OCI-LY3 (cell line): ENCODE measurements around the gene CXorf49.

Experiments
- H2AFZ ChIP-seq: fragments of 200-600, 300-600 bp; shearing (Covaris generic); 2 replicates; pipeline ENCODE4 v1.6.0; 2014; ENCODE audit warnings: antibody characterized with exemption, low read depth, low read length
- H3K27ac ChIP-seq: fragments of 200-600, 300-600 bp; sonication (generic); 2 replicates; pipeline ENCODE4 v1.5.1; 2014; ENCODE audit warnings: mild to moderate bottlenecking, low read length, moderate library complexity, mixed read lengths
- H3K27me3 ChIP-seq: fragments of 200-600, 300-600 bp; sonication (generic); 2 replicates; pipeline ENCODE4 v1.6.1; 2014; ENCODE audit warnings: low read depth, low read length, mixed read lengths
- H3K36me3 ChIP-seq: fragments of 200-600, 300-600 bp; sonication (generic); replicated peaks from 2 replicates; pipeline ENCODE3; 2014; ENCODE audit warnings: low read depth, low read length, mixed read lengths
- H3K4me1 ChIP-seq: fragments of 300-600, 200-600 bp; sonication (generic); 2 replicates; pipeline ENCODE4 v1.6.1; 2014; ENCODE audit warnings: low read length, mixed read lengths
- H3K4me2 ChIP-seq: fragments of 200-600, 300-600 bp; sonication (generic); 2 replicates; pipeline ENCODE4 v1.6.1; 2014; ENCODE audit warnings: low read length, mixed read lengths
- H3K4me3 ChIP-seq: fragments of 300-600, 200-600 bp; sonication (generic); 2 replicates; pipeline ENCODE4 v1.5.1; 2014; ENCODE audit warnings: antibody characterized with exemption, mild to moderate bottlenecking, low read length, moderate library complexity
- H3K79me2 ChIP-seq: fragments of 300-600, 200-600 bp; shearing (Covaris generic); 2 replicates; pipeline ENCODE4 v1.6.1; 2014; ENCODE audit warnings: mild to moderate bottlenecking, low read length, mixed read lengths
- H3K9ac ChIP-seq: fragments of 300-600, 200-600 bp; shearing (Covaris generic); 2 replicates; pipeline ENCODE4 v1.6.0; 2014; ENCODE audit warnings: mild to moderate bottlenecking, low read length, moderate library complexity
- H3K9me3 ChIP-seq: fragments of 200-600, 300-600 bp; shearing (Covaris generic); 2 replicates; pipeline ENCODE4 v1.6.1; 2014; ENCODE audit warnings: low read length, mixed read lengths; ENCODE audit not compliant: insufficient read depth
- H4K20me1 ChIP-seq: fragments of 200-600, 300-600 bp; sonication (generic); 2 replicates; pipeline ENCODE4 v1.6.1; 2016; ENCODE audit warnings: low read length, mixed read lengths; ENCODE audit not compliant: insufficient read depth
- EZH2phosphoT487 ChIP-seq: fragments of 200-600 bp; shearing (Covaris generic); IDR thresholded peaks from 2 replicates; pipeline ENCODE4 v1.6.1; 2018; ENCODE audit warnings: antibody characterized with exemption, mixed run types, low read depth
- TF ChIP-seq, protein P1 (sequence below): fragments of 200-600, 300-600 bp; sonication (generic); IDR thresholded peaks from 2 replicates; pipeline ENCODE4 v1.5.1; 2014; ENCODE audit warnings: antibody characterized with exemption, low read length, low read depth

Gene CXorf49

DNA sequence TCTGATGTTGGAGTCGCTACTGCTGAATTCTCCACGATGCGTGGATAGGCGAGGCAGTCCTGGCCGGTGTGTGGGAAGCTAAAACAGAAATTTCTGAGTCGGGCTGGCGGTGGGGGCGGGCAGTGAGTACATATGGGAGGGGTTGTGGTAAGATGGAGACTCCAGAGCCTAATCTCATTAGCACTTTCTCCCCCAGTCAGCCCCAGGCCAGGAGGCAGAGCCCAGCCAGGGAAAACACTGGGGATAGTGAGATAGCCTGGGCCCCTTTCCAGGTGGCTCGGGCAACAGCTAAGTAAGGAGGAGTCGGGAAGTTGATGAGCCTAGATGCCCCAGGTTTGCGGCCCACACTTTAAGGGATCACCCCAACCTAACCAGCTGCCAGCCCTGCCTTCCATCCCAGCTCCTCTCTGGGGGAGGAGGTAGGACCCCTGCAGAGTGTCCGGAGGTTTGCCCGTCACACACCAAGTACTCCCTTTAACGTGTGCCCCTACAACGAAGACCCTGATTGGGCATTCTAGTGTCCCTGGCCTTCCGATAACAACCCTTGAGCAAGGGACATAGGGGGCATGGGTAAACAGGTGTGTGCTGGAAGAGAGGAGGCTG lies 53.1 kb downstream of the CXorf49 start:
- no peak overlapping the region for H3K4me3 ChIP-seq
- no peaks in the 10 kb centered on the region for H3K79me2 ChIP-seq
- H3K9ac ChIP-seq = no peak overlapping the region
- H3K4me2 ChIP-seq = no peak overlapping the region
- TF ChIP-seq, protein P1, sequence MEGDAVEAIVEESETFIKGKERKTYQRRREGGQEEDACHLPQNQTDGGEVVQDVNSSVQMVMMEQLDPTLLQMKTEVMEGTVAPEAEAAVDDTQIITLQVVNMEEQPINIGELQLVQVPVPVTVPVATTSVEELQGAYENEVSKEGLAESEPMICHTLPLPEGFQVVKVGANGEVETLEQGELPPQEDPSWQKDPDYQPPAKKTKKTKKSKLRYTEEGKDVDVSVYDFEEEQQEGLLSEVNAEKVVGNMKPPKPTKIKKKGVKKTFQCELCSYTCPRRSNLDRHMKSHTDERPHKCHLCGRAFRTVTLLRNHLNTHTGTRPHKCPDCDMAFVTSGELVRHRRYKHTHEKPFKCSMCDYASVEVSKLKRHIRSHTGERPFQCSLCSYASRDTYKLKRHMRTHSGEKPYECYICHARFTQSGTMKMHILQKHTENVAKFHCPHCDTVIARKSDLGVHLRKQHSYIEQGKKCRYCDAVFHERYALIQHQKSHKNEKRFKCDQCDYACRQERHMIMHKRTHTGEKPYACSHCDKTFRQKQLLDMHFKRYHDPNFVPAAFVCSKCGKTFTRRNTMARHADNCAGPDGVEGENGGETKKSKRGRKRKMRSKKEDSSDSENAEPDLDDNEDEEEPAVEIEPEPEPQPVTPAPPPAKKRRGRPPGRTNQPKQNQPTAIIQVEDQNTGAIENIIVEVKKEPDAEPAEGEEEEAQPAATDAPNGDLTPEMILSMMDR = no peak
- no peak for TF ChIP-seq EZH2phosphoT487
- H3K27ac ChIP-seq = no peak overlapping the region
- H4K20me1 ChIP-seq = no peaks in the 10 kb centered on the region
- no peak overlapping the region for H2AFZ ChIP-seq
- H3K4me1 ChIP-seq = peaks cover 35% of the 10 kb centered on the region
- H3K27me3 ChIP-seq = no peaks in the 10 kb centered on the region
- no peaks in the 10 kb centered on the region for H3K36me3 ChIP-seq
- H3K9me3 ChIP-seq = no peaks in the 10 kb centered on the region
